Stimulated activated naive CD8-positive, alpha-beta T cell treated with anti-CD3 and anti-CD28 coated beads, Interleukin-15, Interleukin-2, amounts not matched to agents 100 U/mL and 50 U/mL, for 24 hours (primary cell): Measurements from ENCODE around the gene NEMP2.

ENCODE experiments used
- ATAC-seq: fragments of 150-1000 bp; cut with Tn5 transposase; one replicate; pipeline ENCODE4 v1.10.0; 2021
- DNase-seq: peaks from one replicate; pipeline ENCODE4 v3.0.0; 2021

The NEMP2 gene

DNA sequence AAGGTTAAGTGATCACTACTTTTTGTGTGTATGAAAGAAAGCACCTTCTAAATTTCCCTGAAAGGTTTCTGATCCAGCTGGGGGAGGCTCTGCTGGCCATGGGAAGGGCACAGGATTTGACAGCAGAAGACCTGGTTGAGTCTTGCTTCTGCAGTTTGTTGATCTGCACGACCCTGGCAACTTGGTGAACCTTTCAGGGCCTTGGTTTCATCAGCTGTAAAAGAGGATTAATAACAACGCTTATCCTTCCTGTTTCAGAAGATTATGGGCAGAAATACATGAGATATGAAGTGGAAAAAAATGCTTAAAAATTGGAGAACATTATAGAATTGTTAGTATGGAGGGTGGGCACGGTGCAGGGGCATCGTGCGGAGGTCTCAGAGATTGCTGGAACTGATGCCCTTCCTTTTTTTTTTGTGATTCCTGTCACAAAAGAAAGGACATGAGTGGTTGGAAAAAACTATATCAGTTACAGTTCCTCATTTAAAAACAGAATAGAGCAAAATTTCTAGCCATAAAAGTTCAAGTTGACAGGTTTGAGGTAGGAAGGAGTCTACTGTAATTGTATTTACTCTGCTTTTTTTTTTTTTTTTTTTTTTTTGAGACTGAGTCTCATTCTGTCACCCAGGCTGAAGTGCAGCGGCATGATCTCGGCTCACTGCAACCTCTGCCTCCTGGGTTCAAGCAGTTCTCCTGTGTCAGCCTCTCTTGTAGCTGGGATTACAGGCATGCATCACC, 79.0 kb downstream of the NEMP2 start:
- ATAC-seq (no peak), DNase-seq (no peak)

DNA sequence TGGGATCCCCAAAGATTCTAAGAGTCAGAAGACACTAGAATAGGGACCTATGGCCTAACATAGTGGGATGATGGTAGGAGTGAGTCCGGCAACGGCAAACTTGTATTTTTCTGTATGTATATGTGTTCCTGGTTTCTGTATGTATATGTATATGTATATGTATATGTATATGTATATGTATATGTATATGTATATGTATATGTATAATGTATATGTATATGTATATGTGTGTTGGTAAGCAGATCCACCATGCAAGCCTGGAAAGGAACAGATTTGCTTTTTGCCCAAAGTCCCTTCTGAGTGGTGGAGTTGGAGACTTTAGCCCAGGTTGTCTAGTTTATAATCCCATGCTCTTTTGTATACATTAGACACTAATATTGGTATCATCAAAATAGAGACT, 79.7 kb downstream of the NEMP2 start:
- ATAC-seq (no peak), DNase-seq (no peak)
